SU-DHL-6 (cell line): ENCODE data around the gene LHFPL6.

Source experiments
- H2AFZ ChIP-seq: fragments of 200-600 bp; sonication (generic); 2 replicates; pipeline ENCODE4 v1.6.1; 2014; ENCODE audit warnings: low read depth, mild to moderate bottlenecking, moderate library complexity, mixed read lengths, antibody characterized with exemption, low read length; ENCODE audit not compliant: severe bottlenecking
- H3F3A ChIP-seq: fragments of 200-600 bp; shearing (Covaris generic); 2 replicates; pipeline ENCODE4 v1.6.0; 2016; ENCODE audit warnings: antibody characterized with exemption, mild to moderate bottlenecking; ENCODE audit not compliant: insufficient read depth
- H3K27ac ChIP-seq: fragments of 200-600 bp; sonication (generic); 2 replicates; pipeline ENCODE4 v1.5.1; 2016; ENCODE audit warnings: low read depth, mild to moderate bottlenecking, low read length, moderate library complexity, mixed read lengths
- H3K27me3 ChIP-seq: fragments of 200-600 bp; sonication (generic), shearing (Covaris generic); 2 replicates; pipeline ENCODE4 v1.6.0; 2014; ENCODE audit warnings: mild to moderate bottlenecking, low read length
- H3K36me3 ChIP-seq: fragments of 200-600 bp; sonication (generic); 2 replicates; pipeline ENCODE4 v1.6.1; 2014; ENCODE audit warnings: mild to moderate bottlenecking, low read length, mixed read lengths
- H3K4me2 ChIP-seq: fragments of 300-600, 200-600 bp; shearing (Covaris generic), sonication (generic); 2 replicates; pipeline ENCODE4 v1.6.0; 2014; ENCODE audit warnings: low read length, low read depth, mild to moderate bottlenecking; ENCODE audit not compliant: poor library complexity, severe bottlenecking
- H3K4me3 ChIP-seq: fragments of 200-600 bp; sonication (generic); 2 replicates; pipeline ENCODE4 v1.5.1; 2014; ENCODE audit warnings: antibody characterized with exemption, low read length, mild to moderate bottlenecking, mixed read lengths; ENCODE audit not compliant: insufficient read depth, poor library complexity, severe bottlenecking
- H3K79me2 ChIP-seq: fragments of 200-600 bp; sonication (generic); 2 replicates; pipeline ENCODE4 v1.6.1; 2014; ENCODE audit warnings: mild to moderate bottlenecking, low read length, moderate library complexity; ENCODE audit not compliant: insufficient read depth
- H3K9ac ChIP-seq: fragments of 200-600 bp; sonication (generic); 2 replicates; pipeline ENCODE4 v1.7.0; 2014; ENCODE audit warnings: mild to moderate bottlenecking, low read length
- H3K9me2 ChIP-seq: fragments of 200-600 bp; sonication (generic); replicated peaks from 2 replicates; pipeline ENCODE4 v1.6.1; 2014; ENCODE audit warnings: low read length; ENCODE audit not compliant: insufficient read depth
- H3K9me3 ChIP-seq: fragments of 200-600 bp; sonication (generic); 2 replicates; pipeline ENCODE4 v1.6.1; 2014; ENCODE audit warnings: low read length, mixed read lengths; ENCODE audit not compliant: insufficient read depth
- H4K20me1 ChIP-seq: fragments of 200-600 bp; sonication (generic); 2 replicates; pipeline ENCODE4 v1.6.1; 2014; ENCODE audit warnings: low read depth, mild to moderate bottlenecking, antibody characterized with exemption, low read length, moderate library complexity, mixed read lengths
- EZH2phosphoT487 ChIP-seq: fragments of 200-600 bp; sonication (generic), shearing (Covaris generic); conservative IDR thresholded peaks from 2 replicates; pipeline ENCODE4 v1.6.1; 2018; ENCODE audit warnings: mild to moderate bottlenecking, antibody characterized with exemption, low read length, moderate library complexity, mixed read lengths
- TF ChIP-seq, protein P1 (sequence below): fragments of 200-600 bp; sonication (generic); IDR thresholded peaks from one replicate; pipeline ENCODE4 v1.5.1; 2017; ENCODE audit warnings: antibody characterized with exemption, mild to moderate bottlenecking, low read length, moderate library complexity; ENCODE audit not compliant: insufficient read depth, poor library complexity, severe bottlenecking

LHFPL6 gene

DNA sequence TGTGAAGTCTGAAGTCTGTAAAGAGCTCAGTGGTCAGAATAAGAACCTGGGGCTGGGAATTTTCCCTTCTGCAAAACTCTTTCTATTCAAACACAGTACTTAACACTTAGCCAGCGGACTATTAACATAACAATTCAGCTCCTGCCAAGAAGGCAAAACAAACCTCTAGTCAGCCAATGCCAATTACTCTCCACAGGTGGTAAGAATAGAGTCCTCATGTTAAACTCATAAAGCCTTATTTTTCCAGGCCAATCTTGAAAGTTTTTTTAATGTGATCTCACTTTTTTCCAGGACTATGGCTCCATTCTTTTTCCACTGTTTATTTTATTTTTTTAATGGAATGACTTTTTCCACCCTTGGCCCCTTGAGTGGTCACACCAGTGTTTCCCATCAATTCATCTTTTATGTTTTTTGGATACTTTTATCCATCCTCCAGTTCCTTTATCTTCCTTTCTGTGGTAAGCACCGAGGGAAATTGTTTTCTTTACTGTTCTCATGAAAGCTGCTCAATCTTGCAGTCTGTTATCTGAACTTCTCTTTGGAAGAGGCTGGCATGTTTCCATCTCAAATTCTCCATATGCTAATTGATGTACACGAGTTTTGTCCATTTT is 217.3 kb downstream of the LHFPL6 start:
- H3F3A ChIP-seq: no peaks in the 10 kb centered on the region
- H3K9me2 ChIP-seq: no peaks in the 10 kb centered on the region
- H2AFZ ChIP-seq: no peak overlapping the region
- H4K20me1 ChIP-seq: no peaks in the 10 kb centered on the region
- H3K36me3 ChIP-seq: no peaks in the 10 kb centered on the region
- no peaks in the 10 kb centered on the region for H3K9me3 ChIP-seq
- H3K27ac ChIP-seq: no peak overlapping the region
- no peak overlapping the region for H3K4me2 ChIP-seq
- H3K4me3 ChIP-seq: no peak overlapping the region
- no peaks in the 10 kb centered on the region for H3K79me2 ChIP-seq
- no peak overlapping the region for H3K9ac ChIP-seq
- H3K27me3 ChIP-seq: no peaks in the 10 kb centered on the region
- TF ChIP-seq, protein P1, sequence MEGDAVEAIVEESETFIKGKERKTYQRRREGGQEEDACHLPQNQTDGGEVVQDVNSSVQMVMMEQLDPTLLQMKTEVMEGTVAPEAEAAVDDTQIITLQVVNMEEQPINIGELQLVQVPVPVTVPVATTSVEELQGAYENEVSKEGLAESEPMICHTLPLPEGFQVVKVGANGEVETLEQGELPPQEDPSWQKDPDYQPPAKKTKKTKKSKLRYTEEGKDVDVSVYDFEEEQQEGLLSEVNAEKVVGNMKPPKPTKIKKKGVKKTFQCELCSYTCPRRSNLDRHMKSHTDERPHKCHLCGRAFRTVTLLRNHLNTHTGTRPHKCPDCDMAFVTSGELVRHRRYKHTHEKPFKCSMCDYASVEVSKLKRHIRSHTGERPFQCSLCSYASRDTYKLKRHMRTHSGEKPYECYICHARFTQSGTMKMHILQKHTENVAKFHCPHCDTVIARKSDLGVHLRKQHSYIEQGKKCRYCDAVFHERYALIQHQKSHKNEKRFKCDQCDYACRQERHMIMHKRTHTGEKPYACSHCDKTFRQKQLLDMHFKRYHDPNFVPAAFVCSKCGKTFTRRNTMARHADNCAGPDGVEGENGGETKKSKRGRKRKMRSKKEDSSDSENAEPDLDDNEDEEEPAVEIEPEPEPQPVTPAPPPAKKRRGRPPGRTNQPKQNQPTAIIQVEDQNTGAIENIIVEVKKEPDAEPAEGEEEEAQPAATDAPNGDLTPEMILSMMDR: no peak
- TF ChIP-seq EZH2phosphoT487: no peak

DNA sequence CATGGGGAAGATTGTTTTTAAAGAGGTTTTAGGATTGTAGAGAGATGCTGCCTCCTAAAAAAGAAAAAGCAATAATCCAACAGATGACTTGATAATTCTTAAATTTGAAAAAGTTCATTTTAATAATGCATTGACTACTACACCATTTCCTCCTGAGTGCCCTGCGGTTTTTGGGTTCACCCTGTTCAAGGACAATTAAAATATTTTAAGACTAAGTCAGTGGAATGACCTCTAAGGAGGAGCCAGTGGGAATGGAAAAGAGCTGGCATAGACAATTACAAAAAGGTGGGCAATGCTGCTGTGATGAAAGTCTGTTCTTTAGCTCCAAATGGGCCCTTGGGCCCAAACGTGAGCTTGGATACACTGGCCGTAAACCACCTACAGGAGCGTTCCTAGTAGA is 217.8 kb downstream of the LHFPL6 start:
- no peak overlapping the region for H3K27ac ChIP-seq

DNA sequence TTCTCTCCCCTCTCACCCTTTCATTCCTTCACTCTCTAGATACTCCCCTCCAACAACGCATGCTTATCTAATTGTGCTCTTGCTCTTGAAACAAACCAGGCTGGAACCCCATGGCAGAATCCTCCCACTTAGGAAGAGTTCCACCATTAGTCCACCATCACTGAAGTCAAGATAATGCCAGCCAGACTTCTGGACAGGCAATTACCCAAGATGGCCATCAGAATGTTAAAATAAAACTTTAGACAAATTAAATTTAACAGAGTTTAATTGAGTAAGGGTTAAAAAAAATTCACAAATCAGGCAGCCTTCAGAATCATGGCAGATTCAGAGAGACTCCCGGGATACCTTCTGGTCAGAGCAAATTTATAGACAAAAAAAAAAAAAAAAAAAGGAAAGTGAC is 221.5 kb downstream of the LHFPL6 start:
- Histone ChIP-seq H3K27ac (no peak overlapping the region), H2AFZ (no peak overlapping the region), H3K79me2 (no peaks in the 10 kb centered on the region), H3K9me3 (no peaks in the 10 kb centered on the region), H3K9me2 (no peaks in the 10 kb centered on the region), H3K9ac (no peak overlapping the region), H3K36me3 (no peaks in the 10 kb centered on the region), H4K20me1 (no peaks in the 10 kb centered on the region), H3K4me3 (no peak overlapping the region), H3K27me3 (no peaks in the 10 kb centered on the region), H3F3A (no peaks in the 10 kb centered on the region), H3K4me2 (no peak overlapping the region)
- TF ChIP-seq, protein P1: no peak
- no peak for TF ChIP-seq EZH2phosphoT487

More for the DNA sequence above, 217.8 kb downstream of the LHFPL6 start:
- Histone ChIP-seq H3K36me3 (no peaks in the 10 kb centered on the region), H2AFZ (no peak overlapping the region), H3K4me2 (no peak overlapping the region), H4K20me1 (no peaks in the 10 kb centered on the region), H3K9ac (no peak overlapping the region), H3K9me3 (no peaks in the 10 kb centered on the region), H3K9me2 (no peaks in the 10 kb centered on the region), H3F3A (no peaks in the 10 kb centered on the region), H3K79me2 (no peaks in the 10 kb centered on the region), H3K4me3 (no peak overlapping the region), H3K27me3 (no peaks in the 10 kb centered on the region)
- TF ChIP-seq EZH2phosphoT487: no peak
- TF ChIP-seq, protein P1: no peak
